Measurements from ENCODE around the gene SLC6A14.

Gene SLC6A14
- 0 to 0.39 (median 0) reads per million in 3 experiments for total RNA-seq

- no peak for DNase-seq
These were observed at the start of gene SLC6A14 for GRCh38 chrX:116436358-116436816. TSS of gene SLC6A14 (plus strand) at chrX:116436606. CDS start at chrX:116436710, 104 bp downstream.

GRCh38 chrX:116395752-116396151, 40.7 kb upstream of the SLC6A14 start:
- no peak for DNase-seq

- no peak for DNase-seq
These were observed 36.7 kb upstream of the SLC6A14 start for GRCh38 chrX:116399681-116400080.

- DNase-seq, result no peak
These were observed 27.2 kb upstream of the SLC6A14 start for GRCh38 chrX:116409219-116409618.

GRCh38 chrX:116413273-116413672, 23.1 kb upstream of the SLC6A14 start:
- no peak for DNase-seq

GRCh38 chrX:116417214-116417613, 19.2 kb upstream of the SLC6A14 start:
- no peak for DNase-seq

GRCh38 chrX:116417968-116418367, 18.4 kb upstream of the SLC6A14 start:
- DNase-seq, result no peak

GRCh38 chrX:116427978-116428377, 8.4 kb upstream of the SLC6A14 start:
- no peak for DNase-seq

- no peak for DNase-seq
These were observed 809 bp upstream of the SLC6A14 start for GRCh38 chrX:116435597-116435996.

- no peak for DNase-seq
These were observed 12.8 kb downstream of the SLC6A14 start for GRCh38 chrX:116449156-116449555.

GRCh38 chrX:116462822-116463221, 26.4 kb downstream of the SLC6A14 start, which contains the start of gene CT83:
TSS of gene CT83 (minus strand) at chrX:116462976. CDS start at chrX:116462856, 120 bp downstream.
- no peak for DNase-seq

- no peak for DNase-seq
These were observed 43.7 kb downstream of the SLC6A14 start for GRCh38 chrX:116480059-116480458.

- DNase-seq, result no peak
These were observed 53.7 kb downstream of the SLC6A14 start for GRCh38 chrX:116490104-116490503.

- no peak for DNase-seq
These were observed 56.9 kb downstream of the SLC6A14 start for GRCh38 chrX:116493271-116493670.

GRCh38 chrX:116499780-116500179, 63.4 kb downstream of the SLC6A14 start:
- DNase-seq, result no peak
